NCI-H187 treated with DMSO at 0.1 percent for 48 hours (cell line): ENCODE measurements around the gene FGF1.
"Not testable (repeated sequence)": the region's sequence is repeated elsewhere in the genome, so short reads cannot be mapped to it uniquely, and the experiment has no call there.

Experiments used
- DNase-seq: peaks from one replicate; lab custom pipeline; 2025; lab: John Stamatoyannopoulos, UW

FGF1 gene

GRCh38 chr5:142668336-142668735 is 17.6 kb downstream of the FGF1 start:
- no peak for DNase-seq

- DNase-seq = no peak
Observed at GRCh38 chr5:142667831-142668230, 18.1 kb downstream of the FGF1 start.

- DNase-seq = no peak
Observed at GRCh38 chr5:142664636-142665035, 21.3 kb downstream of the FGF1 start.

- DNase-seq = no peak
Observed at GRCh38 chr5:142664067-142664466, 21.8 kb downstream of the FGF1 start.

- no peak for DNase-seq
Observed at GRCh38 chr5:142663246-142663645, 22.6 kb downstream of the FGF1 start.

- no peak for DNase-seq
Observed at GRCh38 chr5:142661957-142662356, 23.9 kb downstream of the FGF1 start.

GRCh38 chr5:142661143-142661542 is 24.7 kb downstream of the FGF1 start:
- no peak for DNase-seq

- no peak for DNase-seq
Observed at GRCh38 chr5:142660731-142661130, 25.2 kb downstream of the FGF1 start.

GRCh38 chr5:142660196-142660595 is 25.7 kb downstream of the FGF1 start:
- no peak for DNase-seq

- no peak for DNase-seq
Observed at GRCh38 chr5:142659405-142659804, 26.5 kb downstream of the FGF1 start.

- no peak for DNase-seq
Observed at GRCh38 chr5:142658278-142658677, 27.6 kb downstream of the FGF1 start.

GRCh38 chr5:142657446-142657845 is 28.4 kb downstream of the FGF1 start:
- DNase-seq = no peak

- DNase-seq = peak; percentile 40
Observed at GRCh38 chr5:142655339-142656267, 30.3 kb downstream of the FGF1 start.

GRCh38 chr5:142654578-142655058 is 31.3 kb downstream of the FGF1 start:
- no peak for DNase-seq

- DNase-seq = no peak
Observed at GRCh38 chr5:142653321-142653720, 32.6 kb downstream of the FGF1 start.

GRCh38 chr5:142652563-142652962 is 33.3 kb downstream of the FGF1 start:
- DNase-seq = no peak

- DNase-seq = no peak
Observed at GRCh38 chr5:142650881-142651280, 35.0 kb downstream of the FGF1 start.

- DNase-seq = no peak
Observed at GRCh38 chr5:142650060-142650459, 35.8 kb downstream of the FGF1 start.

GRCh38 chr5:142648108-142648507 is 37.8 kb downstream of the FGF1 start:
- DNase-seq = not testable (repeated sequence)

- no peak for DNase-seq
Observed at GRCh38 chr5:142645456-142645855, 40.4 kb downstream of the FGF1 start.

GRCh38 chr5:142644640-142645361 is 41.1 kb downstream of the FGF1 start:
- DNase-seq = peak; percentile 36

GRCh38 chr5:142644127-142644526 is 41.8 kb downstream of the FGF1 start:
- no peak for DNase-seq

- no peak for DNase-seq
Observed at GRCh38 chr5:142643634-142644033, 42.3 kb downstream of the FGF1 start.
